Measurements from ENCODE around the gene LHX6. TPM values are rescaled to one million over a fixed set of nuclear protein-coding genes. Genes with fewer than 3 reads are reported as not detected.

LHX6 gene
- total RNA-seq, 1 experiment from 2014 or later: 4.1 TPM

DNA sequence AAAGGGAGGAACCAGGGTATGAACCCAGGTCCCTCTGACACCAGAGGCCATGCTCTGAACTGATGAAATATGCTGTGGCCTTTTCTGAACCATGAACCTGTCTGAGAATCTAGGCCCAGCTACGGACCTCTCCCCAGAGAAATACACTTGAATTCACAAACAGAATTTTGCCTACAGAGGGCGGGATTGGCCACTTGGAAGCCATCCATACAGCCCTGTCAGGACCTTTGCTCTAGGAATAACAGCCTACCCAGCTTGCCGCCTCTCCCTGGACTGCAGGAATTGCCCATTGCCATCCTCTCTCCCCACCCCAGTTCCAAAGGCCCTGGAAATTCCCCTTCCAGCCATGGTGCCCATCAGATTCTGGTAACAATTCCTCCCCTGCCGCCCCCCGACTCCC lies 42.5 kb downstream of the LHX6 start:
- ATAC-seq: no peak
- intact Hi-C loops (cut with micrococcal nuclease): no loop called here

More for the DNA sequence above, 42.5 kb downstream of the LHX6 start:
- peaks cover 5% of the 10 kb centered on the region; the same call in 1 of the 2 replicates for H3K27me3 ChIP-seq (ENCODE audit: insufficient read depth, low read length)
- no TSS peak for BruUV-seq (replicated peaks)
- H3K36me3 ChIP-seq (ENCODE audit: control insufficient read depth in 1 of 2, insufficient read depth in 2 of 2, low read length in 2 of 2): no peaks in the 10 kb centered on the region
- no peaks in the 10 kb centered on the region for H3K9me3 ChIP-seq (ENCODE audit: control insufficient read depth in 1 of 2, insufficient read depth in 1 of 2, low read depth in 1 of 2, low read length in 2 of 2)
- no peak overlapping the region for H2AFZ ChIP-seq (ENCODE audit: low read depth, low read length, poor library complexity, severe bottlenecking)
- ChIA-PET RAD21 (ENCODE audit: low non-redundant PET in 1 of 2, low total read pairs in 2 of 2, uncharacterized antibody in 2 of 2, unreplicated experiment in 2 of 2) (no interaction called here), POLR2A (no interaction called here), CTCF (no interaction called here)
- TF ChIP-seq FOSL1 (IDR thresholded peaks at IDR 0.05; ENCODE audit: low read depth) (no peak), ELF1 (IDR thresholded peaks at IDR 0.05; ENCODE audit: borderline replicate concordance, low read depth) (no peak), ZNF274 (IDR thresholded peaks at IDR 0.05; ENCODE audit: low read depth, low read length) (no peak), POLR2AphosphoS5 (IDR thresholded peaks at IDR 0.05; ENCODE audit: low read depth, low read length) (no peak), CBX3 (IDR thresholded peaks at IDR 0.05; ENCODE audit: low read depth) (no peak), SRF (IDR thresholded peaks at IDR 0.05; ENCODE audit: low read depth) (no peak), EGR1 (IDR thresholded peaks at IDR 0.05; ENCODE audit: low read depth) (no peak), CEBPB (IDR thresholded peaks at IDR 0.05; ENCODE audit: low read depth) (no peak), POLR2A (IDR thresholded peaks at IDR 0.05; ENCODE audit: borderline replicate concordance, extremely low read depth, insufficient read depth, insufficient read length) (no peak)
- TF ChIP-seq, protein P1, sequence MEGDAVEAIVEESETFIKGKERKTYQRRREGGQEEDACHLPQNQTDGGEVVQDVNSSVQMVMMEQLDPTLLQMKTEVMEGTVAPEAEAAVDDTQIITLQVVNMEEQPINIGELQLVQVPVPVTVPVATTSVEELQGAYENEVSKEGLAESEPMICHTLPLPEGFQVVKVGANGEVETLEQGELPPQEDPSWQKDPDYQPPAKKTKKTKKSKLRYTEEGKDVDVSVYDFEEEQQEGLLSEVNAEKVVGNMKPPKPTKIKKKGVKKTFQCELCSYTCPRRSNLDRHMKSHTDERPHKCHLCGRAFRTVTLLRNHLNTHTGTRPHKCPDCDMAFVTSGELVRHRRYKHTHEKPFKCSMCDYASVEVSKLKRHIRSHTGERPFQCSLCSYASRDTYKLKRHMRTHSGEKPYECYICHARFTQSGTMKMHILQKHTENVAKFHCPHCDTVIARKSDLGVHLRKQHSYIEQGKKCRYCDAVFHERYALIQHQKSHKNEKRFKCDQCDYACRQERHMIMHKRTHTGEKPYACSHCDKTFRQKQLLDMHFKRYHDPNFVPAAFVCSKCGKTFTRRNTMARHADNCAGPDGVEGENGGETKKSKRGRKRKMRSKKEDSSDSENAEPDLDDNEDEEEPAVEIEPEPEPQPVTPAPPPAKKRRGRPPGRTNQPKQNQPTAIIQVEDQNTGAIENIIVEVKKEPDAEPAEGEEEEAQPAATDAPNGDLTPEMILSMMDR (IDR thresholded peaks at IDR 0.05 in 2 of 3, conservative IDR thresholded peaks at IDR 0.05 in 1 of 3; ENCODE audit: borderline replicate concordance in 1 of 3, insufficient read depth in 1 of 3, low read depth in 2 of 3, low read length in 2 of 3): no peak
- TF ChIP-seq, protein P2, sequence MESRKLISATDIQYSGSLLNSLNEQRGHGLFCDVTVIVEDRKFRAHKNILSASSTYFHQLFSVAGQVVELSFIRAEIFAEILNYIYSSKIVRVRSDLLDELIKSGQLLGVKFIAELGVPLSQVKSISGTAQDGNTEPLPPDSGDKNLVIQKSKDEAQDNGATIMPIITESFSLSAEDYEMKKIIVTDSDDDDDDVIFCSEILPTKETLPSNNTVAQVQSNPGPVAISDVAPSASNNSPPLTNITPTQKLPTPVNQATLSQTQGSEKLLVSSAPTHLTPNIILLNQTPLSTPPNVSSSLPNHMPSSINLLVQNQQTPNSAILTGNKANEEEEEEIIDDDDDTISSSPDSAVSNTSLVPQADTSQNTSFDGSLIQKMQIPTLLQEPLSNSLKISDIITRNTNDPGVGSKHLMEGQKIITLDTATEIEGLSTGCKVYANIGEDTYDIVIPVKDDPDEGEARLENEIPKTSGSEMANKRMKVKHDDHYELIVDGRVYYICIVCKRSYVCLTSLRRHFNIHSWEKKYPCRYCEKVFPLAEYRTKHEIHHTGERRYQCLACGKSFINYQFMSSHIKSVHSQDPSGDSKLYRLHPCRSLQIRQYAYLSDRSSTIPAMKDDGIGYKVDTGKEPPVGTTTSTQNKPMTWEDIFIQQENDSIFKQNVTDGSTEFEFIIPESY (IDR thresholded peaks at IDR 0.05; ENCODE audit: extremely low read depth, insufficient replicate concordance, low read length): no peak
- TF ChIP-seq, protein P3, sequence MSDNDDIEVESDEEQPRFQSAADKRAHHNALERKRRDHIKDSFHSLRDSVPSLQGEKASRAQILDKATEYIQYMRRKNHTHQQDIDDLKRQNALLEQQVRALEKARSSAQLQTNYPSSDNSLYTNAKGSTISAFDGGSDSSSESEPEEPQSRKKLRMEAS (IDR thresholded peaks at IDR 0.05): no peak
- TF ChIP-seq, protein P4, sequence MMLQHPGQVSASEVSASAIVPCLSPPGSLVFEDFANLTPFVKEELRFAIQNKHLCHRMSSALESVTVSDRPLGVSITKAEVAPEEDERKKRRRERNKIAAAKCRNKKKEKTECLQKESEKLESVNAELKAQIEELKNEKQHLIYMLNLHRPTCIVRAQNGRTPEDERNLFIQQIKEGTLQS (IDR thresholded peaks at IDR 0.05): no peak
- TF ChIP-seq, protein P5, sequence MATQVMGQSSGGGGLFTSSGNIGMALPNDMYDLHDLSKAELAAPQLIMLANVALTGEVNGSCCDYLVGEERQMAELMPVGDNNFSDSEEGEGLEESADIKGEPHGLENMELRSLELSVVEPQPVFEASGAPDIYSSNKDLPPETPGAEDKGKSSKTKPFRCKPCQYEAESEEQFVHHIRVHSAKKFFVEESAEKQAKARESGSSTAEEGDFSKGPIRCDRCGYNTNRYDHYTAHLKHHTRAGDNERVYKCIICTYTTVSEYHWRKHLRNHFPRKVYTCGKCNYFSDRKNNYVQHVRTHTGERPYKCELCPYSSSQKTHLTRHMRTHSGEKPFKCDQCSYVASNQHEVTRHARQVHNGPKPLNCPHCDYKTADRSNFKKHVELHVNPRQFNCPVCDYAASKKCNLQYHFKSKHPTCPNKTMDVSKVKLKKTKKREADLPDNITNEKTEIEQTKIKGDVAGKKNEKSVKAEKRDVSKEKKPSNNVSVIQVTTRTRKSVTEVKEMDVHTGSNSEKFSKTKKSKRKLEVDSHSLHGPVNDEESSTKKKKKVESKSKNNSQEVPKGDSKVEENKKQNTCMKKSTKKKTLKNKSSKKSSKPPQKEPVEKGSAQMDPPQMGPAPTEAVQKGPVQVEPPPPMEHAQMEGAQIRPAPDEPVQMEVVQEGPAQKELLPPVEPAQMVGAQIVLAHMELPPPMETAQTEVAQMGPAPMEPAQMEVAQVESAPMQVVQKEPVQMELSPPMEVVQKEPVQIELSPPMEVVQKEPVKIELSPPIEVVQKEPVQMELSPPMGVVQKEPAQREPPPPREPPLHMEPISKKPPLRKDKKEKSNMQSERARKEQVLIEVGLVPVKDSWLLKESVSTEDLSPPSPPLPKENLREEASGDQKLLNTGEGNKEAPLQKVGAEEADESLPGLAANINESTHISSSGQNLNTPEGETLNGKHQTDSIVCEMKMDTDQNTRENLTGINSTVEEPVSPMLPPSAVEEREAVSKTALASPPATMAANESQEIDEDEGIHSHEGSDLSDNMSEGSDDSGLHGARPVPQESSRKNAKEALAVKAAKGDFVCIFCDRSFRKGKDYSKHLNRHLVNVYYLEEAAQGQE (IDR thresholded peaks at IDR 0.05; ENCODE audit: low read depth): no peak
- H3K27ac ChIP-seq (ENCODE audit: low read depth, low read length): no peak overlapping the region
- DNase-seq (ENCODE audit: low read depth, low spot score): no peak
- H4K20me1 ChIP-seq (ENCODE audit: insufficient read depth): no peaks in the 10 kb centered on the region
- H3K4me2 ChIP-seq (ENCODE audit: low read length): no peak overlapping the region
- no peaks in the 10 kb centered on the region for H3K9me2 ChIP-seq (ENCODE audit: insufficient read depth)
- no peak overlapping the region for H3K9ac ChIP-seq (ENCODE audit: low read length)
- H3K4me3 ChIP-seq (replicated peaks in 1 of 2; ENCODE audit: low read depth in 1 of 2, low read length in 2 of 2): no peak overlapping the region
- H3K4me1 ChIP-seq (ENCODE audit: control insufficient read depth in 1 of 2, insufficient read depth in 2 of 2, low read length in 2 of 2): no peaks in the 10 kb centered on the region
- no peaks in the 10 kb centered on the region for H3K79me2 ChIP-seq (ENCODE audit: insufficient read depth, low read length)
